Measurements from ENCODE around the gene CDKN2D.

DNA sequence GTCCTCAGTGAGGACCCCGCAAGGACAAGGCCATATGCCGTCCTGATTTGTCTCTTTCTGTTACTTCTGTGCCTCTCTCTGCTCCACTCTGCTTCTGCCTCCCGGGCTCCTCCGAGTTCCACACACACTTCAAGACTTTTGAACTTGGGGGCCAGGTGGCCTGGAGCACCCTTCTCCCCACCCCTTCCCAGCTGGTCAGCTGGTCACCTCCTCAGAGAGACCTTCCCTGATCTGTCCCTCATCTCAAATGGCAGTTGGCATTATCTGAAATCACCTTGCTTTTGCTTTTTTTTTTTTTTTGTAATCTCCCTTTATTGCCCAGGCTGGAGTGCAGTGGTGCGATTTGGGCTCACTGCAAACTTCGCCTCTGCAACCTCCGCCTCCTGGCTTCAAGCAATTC is 49.4 kb downstream of the CDKN2D start:
- TF ChIP-seq, protein P1, sequence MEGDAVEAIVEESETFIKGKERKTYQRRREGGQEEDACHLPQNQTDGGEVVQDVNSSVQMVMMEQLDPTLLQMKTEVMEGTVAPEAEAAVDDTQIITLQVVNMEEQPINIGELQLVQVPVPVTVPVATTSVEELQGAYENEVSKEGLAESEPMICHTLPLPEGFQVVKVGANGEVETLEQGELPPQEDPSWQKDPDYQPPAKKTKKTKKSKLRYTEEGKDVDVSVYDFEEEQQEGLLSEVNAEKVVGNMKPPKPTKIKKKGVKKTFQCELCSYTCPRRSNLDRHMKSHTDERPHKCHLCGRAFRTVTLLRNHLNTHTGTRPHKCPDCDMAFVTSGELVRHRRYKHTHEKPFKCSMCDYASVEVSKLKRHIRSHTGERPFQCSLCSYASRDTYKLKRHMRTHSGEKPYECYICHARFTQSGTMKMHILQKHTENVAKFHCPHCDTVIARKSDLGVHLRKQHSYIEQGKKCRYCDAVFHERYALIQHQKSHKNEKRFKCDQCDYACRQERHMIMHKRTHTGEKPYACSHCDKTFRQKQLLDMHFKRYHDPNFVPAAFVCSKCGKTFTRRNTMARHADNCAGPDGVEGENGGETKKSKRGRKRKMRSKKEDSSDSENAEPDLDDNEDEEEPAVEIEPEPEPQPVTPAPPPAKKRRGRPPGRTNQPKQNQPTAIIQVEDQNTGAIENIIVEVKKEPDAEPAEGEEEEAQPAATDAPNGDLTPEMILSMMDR (IDR thresholded peaks at IDR 0.05): no peak
- no peak for TF ChIP-seq EZH2phosphoT487 (IDR thresholded peaks at IDR 0.05)
